ENCODE data around the gene KCNJ9. TPM values are rescaled to one million over a fixed set of nuclear protein-coding genes. Genes with fewer than 3 reads are reported as not detected.

The KCNJ9 gene
- total RNA-seq, 1 donor from 2014 or later = not detected

- no peak for TF ChIP-seq POLR2A (IDR thresholded peaks at IDR 0.05)
- no peak for TF ChIP-seq POLR2AphosphoS5 (IDR thresholded peaks at IDR 0.05; ENCODE audit: insufficient read depth in 1 of 2, low read depth in 1 of 2)
- TF ChIP-seq CTCF (IDR thresholded peaks at IDR 0.05) = no peak
- H3K4me3 ChIP-seq = no peak overlapping the region
- H3K4me1 ChIP-seq = no peaks in the 10 kb centered on the region
- H3K27me3 ChIP-seq = no peaks in the 10 kb centered on the region
- intact Hi-C loops (cut with DNase I) = no loop called here
- no peak for DNase-seq (ENCODE audit: extremely low spot score in 2 of 2)
- no peak overlapping the region for H3K27ac ChIP-seq
- H3K36me3 ChIP-seq = no peaks in the 10 kb centered on the region
- H3K9me3 ChIP-seq = no peaks in the 10 kb centered on the region
Observed at GRCh38 chr1:160061369-160062229, 19.7 kb upstream of the KCNJ9 start.

GRCh38 chr1:160062230-160062532 is 19.2 kb upstream of the KCNJ9 start:
- H3K4me1 ChIP-seq = no peaks in the 10 kb centered on the region
- no peak overlapping the region for H3K4me3 ChIP-seq
- H3K36me3 ChIP-seq = no peaks in the 10 kb centered on the region
- no peaks in the 10 kb centered on the region for H3K9me3 ChIP-seq
- intact Hi-C loops (cut with DNase I) = no loop called here
- no peak for DNase-seq (ENCODE audit: extremely low spot score in 2 of 2)
- no peaks in the 10 kb centered on the region for H3K27me3 ChIP-seq
- TF ChIP-seq POLR2AphosphoS5 (IDR thresholded peaks at IDR 0.05; ENCODE audit: insufficient read depth in 1 of 2, low read depth in 1 of 2) = no peak
- no peak for TF ChIP-seq POLR2A (IDR thresholded peaks at IDR 0.05)
- no peak for TF ChIP-seq CTCF (IDR thresholded peaks at IDR 0.05)
- H3K27ac ChIP-seq = no peak overlapping the region

GRCh38 chr1:160063176-160063575 is 18.2 kb upstream of the KCNJ9 start:
- H3K4me3 ChIP-seq = no peak overlapping the region
- H3K27me3 ChIP-seq = no peaks in the 10 kb centered on the region
- intact Hi-C loops (cut with DNase I) = no loop called here
- no peak for TF ChIP-seq POLR2A (IDR thresholded peaks at IDR 0.05)
- H3K36me3 ChIP-seq = no peaks in the 10 kb centered on the region
- H3K27ac ChIP-seq = no peak overlapping the region
- no peaks in the 10 kb centered on the region for H3K4me1 ChIP-seq
- DNase-seq (ENCODE audit: extremely low spot score in 2 of 2) = no peak
- no peaks in the 10 kb centered on the region for H3K9me3 ChIP-seq

- no peak overlapping the region for H3K27ac ChIP-seq
Observed at GRCh38 chr1:160064164-160064563, 17.2 kb upstream of the KCNJ9 start.

GRCh38 chr1:160064746-160065145 is 16.6 kb upstream of the KCNJ9 start:
- TF ChIP-seq POLR2AphosphoS5 (IDR thresholded peaks at IDR 0.05; ENCODE audit: insufficient read depth in 1 of 2, low read depth in 1 of 2) (no peak), CTCF (IDR thresholded peaks at IDR 0.05) (no peak), POLR2A (IDR thresholded peaks at IDR 0.05) (no peak)
- no peak overlapping the region for H3K4me3 ChIP-seq
- DNase-seq (ENCODE audit: extremely low spot score in 2 of 2) = no peak
- intact Hi-C loops (cut with DNase I) = no loop called here
- no peaks in the 10 kb centered on the region for H3K36me3 ChIP-seq
- no peaks in the 10 kb centered on the region for H3K9me3 ChIP-seq
- H3K27me3 ChIP-seq = no peaks in the 10 kb centered on the region
- no peak overlapping the region for H3K27ac ChIP-seq
- H3K4me1 ChIP-seq = peaks cover 3% of the 10 kb centered on the region

More at GRCh38 chr1:160064164-160064563, 17.2 kb upstream of the KCNJ9 start:
- Histone ChIP-seq H3K4me3 (no peak overlapping the region), H3K4me1 (no peaks in the 10 kb centered on the region), H3K36me3 (no peaks in the 10 kb centered on the region), H3K27me3 (no peaks in the 10 kb centered on the region), H3K9me3 (no peaks in the 10 kb centered on the region)
- no peak for DNase-seq (ENCODE audit: extremely low spot score in 2 of 2)
- intact Hi-C loops (cut with DNase I) = no loop called here
- TF ChIP-seq CTCF (IDR thresholded peaks at IDR 0.05) (no peak), POLR2AphosphoS5 (IDR thresholded peaks at IDR 0.05; ENCODE audit: insufficient read depth in 1 of 2, low read depth in 1 of 2) (no peak), POLR2A (IDR thresholded peaks at IDR 0.05) (no peak)
